ENCODE measurements around the gene SMIM20. TPM values are rescaled to one million over a fixed set of nuclear protein-coding genes. Genes with fewer than 3 reads are reported as not detected.

SMIM20 gene
- total and polyA plus RNA-seq, 4 experiments from 2014 or later: 16.9 to 78.9 (median 33.0) TPM

DNA sequence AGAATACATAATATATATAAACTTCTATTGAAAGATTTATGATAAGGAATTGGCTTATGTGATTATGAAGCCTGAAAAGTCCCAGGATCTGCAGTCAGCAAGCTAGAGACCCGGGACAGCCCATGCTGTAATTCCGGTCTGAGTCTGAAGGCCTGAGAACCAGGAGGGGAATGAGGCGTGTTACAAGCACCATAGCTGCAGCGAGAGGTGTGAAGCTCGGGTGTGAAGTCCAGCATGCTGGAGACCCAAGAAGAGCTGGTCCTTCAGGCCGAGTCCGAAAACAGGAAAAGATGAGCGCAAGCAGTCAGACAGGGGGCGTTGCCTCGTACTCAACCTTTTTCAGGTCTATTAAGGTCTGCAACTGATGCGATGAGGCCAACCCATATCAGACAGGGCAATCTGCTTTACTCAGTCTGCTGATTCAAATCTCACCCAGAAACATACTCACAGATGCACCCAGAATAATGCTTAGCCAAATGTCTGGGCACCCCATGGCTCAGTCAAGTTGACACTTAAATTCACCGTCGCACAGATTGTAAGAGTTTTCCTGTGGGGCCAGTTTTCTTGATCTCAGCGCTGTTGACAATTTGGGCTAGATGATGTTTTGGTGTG, 40.4 kb downstream of the SMIM20 start:
- Mint-ChIP-seq H3K36me3 (no peaks in the 10 kb centered on the region), H3K27me3 (peaks cover 3 to 25% of the 10 kb centered on the region in 2 donors), H3K9me3 (peaks cover 0 to 2% (median 0%) of the 10 kb centered on the region in 8 donors), H3K4me3 (no peak overlapping the region), H3K4me1 (peaks cover 10 to 19% (median 13%) of the 10 kb centered on the region in 4 donors), H3K27ac (no peak overlapping the region)
- peaks cover 8% of the 10 kb centered on the region for H3K27me3 ChIP-seq (ENCODE audit: insufficient read depth, low read length)
- POLR2A ChIA-PET (ENCODE audit: partially characterized antibody): no interaction called here
- DNase-seq: no peak
- no peaks in the 10 kb centered on the region for H3K9me3 ChIP-seq (ENCODE audit: control insufficient read depth in 1 of 2, low read length in 2 of 2)
- no peak overlapping the region for H3K27ac ChIP-seq (ENCODE audit: low read depth, low read length)
- peaks cover 15% of the 10 kb centered on the region for H3K4me1 ChIP-seq (ENCODE audit: insufficient read depth, low read length)
- CTCF ChIA-PET (ENCODE audit: partially characterized antibody): no interaction called here
- intact Hi-C loops (cut with micrococcal nuclease): no loop called here
- no peaks in the 10 kb centered on the region for H3K36me3 ChIP-seq (ENCODE audit: insufficient read depth, low read length)
- H3K4me3 ChIP-seq (ENCODE audit: low read length in 2 of 2): no peak overlapping the region

DNA sequence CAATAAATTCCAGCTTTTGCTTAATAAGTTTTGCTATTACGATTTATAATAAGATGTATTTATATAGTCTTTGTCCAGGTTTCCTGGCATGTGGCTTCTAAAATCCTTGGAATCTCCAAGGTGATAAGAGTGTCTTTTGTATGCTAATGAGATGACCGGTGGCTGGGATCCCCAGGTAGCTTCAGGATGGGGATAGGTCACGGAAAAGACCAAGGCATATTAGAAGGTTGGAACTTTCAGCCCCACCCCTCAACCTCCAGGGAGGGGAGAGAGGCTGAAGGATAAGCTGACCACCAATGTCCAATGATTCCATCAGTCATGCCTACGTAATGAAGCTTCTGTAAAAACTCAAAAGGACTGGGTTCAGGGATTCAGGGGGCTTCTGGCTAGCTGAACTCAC, 41.7 kb downstream of the SMIM20 start:
- Histone ChIP-seq H3K27me3 (ENCODE audit: insufficient read depth, low read length) (peaks cover 4% of the 10 kb centered on the region), H3K9me3 (ENCODE audit: control insufficient read depth in 1 of 2, low read length in 2 of 2) (no peaks in the 10 kb centered on the region), H3K4me3 (ENCODE audit: low read length in 2 of 2) (no peak overlapping the region), H3K36me3 (ENCODE audit: insufficient read depth, low read length) (no peaks in the 10 kb centered on the region), H3K4me1 (ENCODE audit: insufficient read depth, low read length) (peaks cover 14% of the 10 kb centered on the region), H3K27ac (ENCODE audit: low read depth, low read length) (no peak overlapping the region)
- CTCF ChIA-PET (ENCODE audit: partially characterized antibody): interaction anchor here (1.4 kb wide), 1 partner anchor 9 kb away, joined by 4 read pairs; no protein-coding TSS in a partner anchor
- no peak for DNase-seq
- intact Hi-C loops (cut with micrococcal nuclease): no loop called here
- peaks cover 10 to 14% (median 12%) of the 10 kb centered on the region in 4 donors for H3K4me1 Mint-ChIP-seq
- peaks cover 0 to 2% (median 0%) of the 10 kb centered on the region in 8 donors for H3K9me3 Mint-ChIP-seq
- H3K27ac Mint-ChIP-seq: no peak overlapping the region
- H3K36me3 Mint-ChIP-seq: no peaks in the 10 kb centered on the region
- H3K27me3 Mint-ChIP-seq: peaks cover 3 to 18% of the 10 kb centered on the region in 2 donors
- POLR2A ChIA-PET (ENCODE audit: partially characterized antibody): no interaction called here
- H3K4me3 Mint-ChIP-seq: no peak overlapping the region

DNA sequence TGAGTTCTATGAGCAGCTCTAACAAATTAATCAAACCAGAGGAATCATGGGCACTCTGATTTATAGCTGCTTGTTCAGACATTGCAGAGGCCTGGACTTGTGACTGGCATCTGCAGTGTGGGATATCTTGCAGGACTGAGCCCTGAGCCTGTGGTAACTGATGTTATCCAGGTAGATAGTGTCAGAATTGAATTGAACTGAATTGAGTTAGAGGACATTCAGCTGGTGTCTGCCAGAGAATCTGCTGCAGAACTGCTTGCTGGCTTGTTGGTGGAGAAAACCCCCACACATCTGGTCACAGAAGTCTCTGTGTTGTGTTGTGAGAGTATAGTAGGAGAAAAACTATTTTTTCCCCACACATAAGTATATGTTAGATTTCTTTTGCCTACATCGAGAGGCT, 42.2 kb downstream of the SMIM20 start:
- H3K36me3 Mint-ChIP-seq: no peaks in the 10 kb centered on the region
- peaks cover 0 to 2% (median 0%) of the 10 kb centered on the region in 8 donors for H3K9me3 Mint-ChIP-seq

DNA sequence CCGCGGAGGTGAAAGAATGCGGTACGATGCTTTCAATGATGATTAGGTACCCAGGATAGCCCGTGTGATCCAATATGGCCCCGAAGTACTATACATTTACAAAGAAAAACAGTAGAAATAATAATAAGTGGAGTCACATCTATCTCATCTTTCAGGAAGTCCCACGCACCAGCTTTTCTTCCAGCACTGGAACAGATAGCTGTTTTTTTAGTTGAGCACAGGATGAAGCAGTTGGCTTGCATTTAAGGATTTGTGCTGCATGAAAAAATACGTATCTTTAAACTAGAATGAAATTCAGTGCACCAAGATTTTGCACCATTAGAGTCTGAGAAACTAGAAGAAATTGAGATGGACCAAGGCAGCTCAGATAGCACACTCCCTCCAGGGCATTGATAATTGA, 44.1 kb downstream of the SMIM20 start:
- Mint-ChIP-seq H3K4me3 (no peak overlapping the region), H3K9me3 (peaks cover 0 to 2% (median 0%) of the 10 kb centered on the region in 8 donors), H3K27ac (no peak overlapping the region), H3K4me1 (no peaks in the 10 kb centered on the region), H3K36me3 (no peaks in the 10 kb centered on the region), H3K27me3 (peaks cover 1 to 14% of the 10 kb centered on the region in 2 donors)
- DNase-seq: no peak
- intact Hi-C loops (cut with micrococcal nuclease): no loop called here
- Histone ChIP-seq H3K27me3 (ENCODE audit: insufficient read depth, low read length) (peaks cover 4% of the 10 kb centered on the region), H3K4me1 (ENCODE audit: insufficient read depth, low read length) (no peaks in the 10 kb centered on the region), H3K4me3 (ENCODE audit: low read length in 2 of 2) (no peak overlapping the region), H3K36me3 (ENCODE audit: insufficient read depth, low read length) (no peaks in the 10 kb centered on the region), H3K27ac (ENCODE audit: low read depth, low read length) (no peak overlapping the region), H3K9me3 (ENCODE audit: control insufficient read depth in 1 of 2, low read length in 2 of 2) (no peaks in the 10 kb centered on the region)
- POLR2A ChIA-PET (ENCODE audit: partially characterized antibody): no interaction called here
- CTCF ChIA-PET (ENCODE audit: partially characterized antibody): no interaction called here

More for the DNA sequence above, 42.2 kb downstream of the SMIM20 start:
- ChIA-PET POLR2A (ENCODE audit: partially characterized antibody) (no interaction called here), CTCF (ENCODE audit: partially characterized antibody) (interaction anchor here (1.4 kb wide), 1 partner anchor 8 kb away, joined by 4 read pairs; no protein-coding TSS in a partner anchor)
- H3K27ac ChIP-seq (ENCODE audit: low read depth, low read length): no peak overlapping the region
- peaks cover 9% of the 10 kb centered on the region for H3K4me1 ChIP-seq (ENCODE audit: insufficient read depth, low read length)
- H3K9me3 ChIP-seq (ENCODE audit: control insufficient read depth in 1 of 2, low read length in 2 of 2): no peaks in the 10 kb centered on the region
- peaks cover 3 to 14% of the 10 kb centered on the region in 2 donors for H3K27me3 Mint-ChIP-seq
- H3K4me3 ChIP-seq (ENCODE audit: low read length in 2 of 2): no peak overlapping the region
- no peaks in the 10 kb centered on the region for H3K36me3 ChIP-seq (ENCODE audit: insufficient read depth, low read length)
- intact Hi-C loops (cut with micrococcal nuclease): no loop called here
- H3K4me1 Mint-ChIP-seq: peaks cover 6 to 9% (median 7%) of the 10 kb centered on the region in 4 donors
- H3K27me3 ChIP-seq (ENCODE audit: insufficient read depth, low read length): peaks cover 4% of the 10 kb centered on the region
- no peak overlapping the region for H3K27ac Mint-ChIP-seq
- no peak for DNase-seq
- H3K4me3 Mint-ChIP-seq: no peak overlapping the region

DNA sequence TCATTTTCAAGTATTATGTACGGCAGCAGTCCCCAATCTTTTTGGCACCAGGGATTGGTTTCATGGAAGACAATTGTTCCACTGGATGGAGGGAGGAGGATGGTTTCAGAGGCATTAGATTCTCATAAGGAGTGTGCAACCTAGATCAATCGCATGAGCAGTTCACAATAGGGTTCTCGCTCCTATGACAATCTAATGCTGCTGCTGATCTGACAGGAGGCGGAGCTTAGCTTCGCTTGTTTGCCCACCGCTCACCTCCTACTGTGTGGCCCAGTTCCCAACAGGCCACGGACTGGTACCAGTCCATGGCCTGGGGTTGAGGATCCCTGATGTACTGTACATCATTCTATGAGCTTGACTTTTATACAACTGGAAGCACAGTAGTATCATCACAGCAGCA, 48.4 kb downstream of the SMIM20 start:
- Mint-ChIP-seq H3K36me3 (no peaks in the 10 kb centered on the region), H3K4me1 (no peaks in the 10 kb centered on the region), H3K4me3 (no peak overlapping the region), H3K27me3 (peaks cover 3% of the 10 kb centered on the region in 2 donors), H3K27ac (no peak overlapping the region), H3K9me3 (peaks cover 0 to 3% (median 0%) of the 10 kb centered on the region in 8 donors)
- Histone ChIP-seq H3K27ac (ENCODE audit: low read depth, low read length) (no peak overlapping the region), H3K4me1 (ENCODE audit: insufficient read depth, low read length) (no peaks in the 10 kb centered on the region), H3K9me3 (ENCODE audit: control insufficient read depth in 1 of 2, low read length in 2 of 2) (no peaks in the 10 kb centered on the region), H3K27me3 (ENCODE audit: insufficient read depth, low read length) (no peaks in the 10 kb centered on the region), H3K4me3 (ENCODE audit: low read length in 2 of 2) (no peak overlapping the region), H3K36me3 (ENCODE audit: insufficient read depth, low read length) (no peaks in the 10 kb centered on the region)
- ChIA-PET POLR2A (ENCODE audit: partially characterized antibody) (no interaction called here), CTCF (ENCODE audit: partially characterized antibody) (interaction anchor here (0.7 kb wide), 1 partner anchor 67 kb away, joined by 3 read pairs; no protein-coding TSS in a partner anchor)
- intact Hi-C loops (cut with micrococcal nuclease): no loop called here
- DNase-seq: no peak

DNA sequence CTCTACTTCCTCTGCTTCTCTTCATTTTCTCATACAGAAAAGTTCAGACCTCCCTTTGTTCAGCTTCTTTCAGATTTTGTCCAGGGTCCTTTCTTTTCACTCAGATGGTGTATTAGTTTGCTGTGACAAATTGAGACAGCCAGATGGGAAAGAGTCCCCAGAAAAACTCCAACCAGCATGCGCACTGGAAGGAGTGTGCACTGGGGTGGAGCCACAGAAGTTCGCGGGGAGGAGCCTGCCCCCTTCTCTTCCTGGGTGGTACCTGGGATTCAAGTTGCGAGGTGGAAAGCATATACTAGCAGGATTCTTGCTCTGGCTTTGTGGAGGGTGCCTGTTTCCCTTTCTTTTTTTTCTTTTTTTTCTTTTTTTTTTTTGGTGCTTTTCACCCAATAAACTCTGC, 51.6 kb downstream of the SMIM20 start:
- DNase-seq: no peak
- no peaks in the 10 kb centered on the region for H3K4me1 ChIP-seq (ENCODE audit: insufficient read depth, low read length)
- H3K4me3 Mint-ChIP-seq: no peak overlapping the region
- H3K4me1 Mint-ChIP-seq: no peaks in the 10 kb centered on the region
- H3K36me3 ChIP-seq (ENCODE audit: insufficient read depth, low read length): no peaks in the 10 kb centered on the region
- ChIA-PET POLR2A (ENCODE audit: partially characterized antibody) (no interaction called here), CTCF (ENCODE audit: partially characterized antibody) (no interaction called here)
- H3K9me3 ChIP-seq (ENCODE audit: control insufficient read depth in 1 of 2, low read length in 2 of 2): no peaks in the 10 kb centered on the region
- no peaks in the 10 kb centered on the region for H3K36me3 Mint-ChIP-seq
- H3K27me3 Mint-ChIP-seq: peaks cover 9 to 10% of the 10 kb centered on the region in 2 donors
- no peak overlapping the region for H3K27ac ChIP-seq (ENCODE audit: low read depth, low read length)
- intact Hi-C loops (cut with micrococcal nuclease): no loop called here
- no peak overlapping the region for H3K4me3 ChIP-seq (ENCODE audit: low read length in 2 of 2)
- peaks cover 0 to 3% (median 0%) of the 10 kb centered on the region in 8 donors for H3K9me3 Mint-ChIP-seq
- H3K27ac Mint-ChIP-seq: no peak overlapping the region
- no peaks in the 10 kb centered on the region for H3K27me3 ChIP-seq (ENCODE audit: insufficient read depth, low read length)

DNA sequence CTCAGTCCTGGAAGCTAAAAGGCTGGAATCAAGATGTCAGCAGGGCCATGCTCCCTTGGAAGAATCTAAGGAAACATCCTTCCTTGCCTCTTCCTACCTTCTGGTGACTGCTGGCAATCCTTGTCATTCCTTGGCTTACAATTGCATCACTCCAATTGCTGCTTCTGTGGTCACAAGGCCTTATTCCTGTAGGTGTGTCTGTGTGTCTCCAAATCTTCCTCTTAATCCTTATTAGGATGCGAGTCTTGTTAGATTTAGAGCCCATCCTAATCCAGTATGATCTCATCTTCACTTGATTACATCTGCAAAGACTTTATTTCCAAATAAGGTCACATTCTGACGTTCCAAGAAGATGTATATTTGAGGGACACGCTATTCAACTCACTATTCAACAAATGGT, 52.2 kb downstream of the SMIM20 start:
- intact Hi-C loops (cut with micrococcal nuclease): no loop called here
- H3K4me3 Mint-ChIP-seq: no peak overlapping the region
- no peak overlapping the region for H3K27ac Mint-ChIP-seq
- Histone ChIP-seq H3K36me3 (ENCODE audit: insufficient read depth, low read length) (no peaks in the 10 kb centered on the region), H3K9me3 (ENCODE audit: control insufficient read depth in 1 of 2, low read length in 2 of 2) (no peaks in the 10 kb centered on the region), H3K27me3 (ENCODE audit: insufficient read depth, low read length) (no peaks in the 10 kb centered on the region), H3K27ac (ENCODE audit: low read depth, low read length) (no peak overlapping the region), H3K4me1 (ENCODE audit: insufficient read depth, low read length) (no peaks in the 10 kb centered on the region), H3K4me3 (ENCODE audit: low read length in 2 of 2) (no peak overlapping the region)
- POLR2A ChIA-PET (ENCODE audit: partially characterized antibody): no interaction called here
- no peaks in the 10 kb centered on the region for H3K36me3 Mint-ChIP-seq
- H3K4me1 Mint-ChIP-seq: no peaks in the 10 kb centered on the region
- DNase-seq: no peak
- peaks cover 9 to 10% of the 10 kb centered on the region in 2 donors for H3K27me3 Mint-ChIP-seq
- CTCF ChIA-PET (ENCODE audit: partially characterized antibody): no interaction called here
- H3K9me3 Mint-ChIP-seq: peaks cover 0 to 3% (median 0%) of the 10 kb centered on the region in 8 donors
